GM15510 (cell line): ENCODE measurements around the gene ACD.

ENCODE experiments used
- POLR2A ChIP-seq: IDR thresholded peaks from 3 replicates; pipeline ENCODE4 v1.6.1; 2011; ENCODE audit warnings: borderline replicate concordance; ENCODE audit not compliant: insufficient read length; ENCODE audit errors: extremely low read depth

Gene ACD

DNA sequence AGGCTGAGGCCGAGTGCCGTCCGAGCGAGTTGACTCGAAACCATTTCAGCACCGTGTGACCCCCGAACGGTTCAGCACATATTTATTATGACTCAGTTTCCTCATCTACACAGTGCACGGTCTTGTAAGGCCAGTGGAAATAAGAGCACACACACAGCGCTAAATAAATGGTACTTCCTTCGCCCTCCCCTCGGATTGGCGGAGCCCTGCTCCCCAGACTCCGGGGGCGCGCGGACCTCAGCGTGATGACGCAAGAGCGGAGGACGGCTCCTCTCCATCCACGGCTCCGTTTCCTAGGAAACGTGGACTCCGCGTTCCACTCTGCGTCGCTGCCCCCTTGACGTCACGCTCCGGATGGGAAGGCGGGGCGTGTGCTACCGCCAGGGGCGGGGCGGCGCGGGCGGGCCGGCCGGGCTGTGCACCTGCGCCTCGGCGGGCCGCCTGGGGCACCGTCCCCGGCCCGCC, 536 bp upstream of the ACD start, which contains the start of gene PARD6A:
TSS of gene PARD6A (plus strand) at position 397 of the 465 bp plus-strand sequence. CDS start 79 bp downstream, outside the sequence.
- no peak for TF ChIP-seq POLR2A

- no peak for TF ChIP-seq POLR2A
These were observed 998 bp downstream of the ACD start for GRCh38 chr16:67658849-67659674.

- TF ChIP-seq POLR2A = no peak
These were observed 2.1 kb downstream of the ACD start for GRCh38 chr16:67657751-67658518.

GRCh38 chr16:67657017-67657608, 2.9 kb downstream of the ACD start:
- TF ChIP-seq POLR2A = no peak

DNA sequence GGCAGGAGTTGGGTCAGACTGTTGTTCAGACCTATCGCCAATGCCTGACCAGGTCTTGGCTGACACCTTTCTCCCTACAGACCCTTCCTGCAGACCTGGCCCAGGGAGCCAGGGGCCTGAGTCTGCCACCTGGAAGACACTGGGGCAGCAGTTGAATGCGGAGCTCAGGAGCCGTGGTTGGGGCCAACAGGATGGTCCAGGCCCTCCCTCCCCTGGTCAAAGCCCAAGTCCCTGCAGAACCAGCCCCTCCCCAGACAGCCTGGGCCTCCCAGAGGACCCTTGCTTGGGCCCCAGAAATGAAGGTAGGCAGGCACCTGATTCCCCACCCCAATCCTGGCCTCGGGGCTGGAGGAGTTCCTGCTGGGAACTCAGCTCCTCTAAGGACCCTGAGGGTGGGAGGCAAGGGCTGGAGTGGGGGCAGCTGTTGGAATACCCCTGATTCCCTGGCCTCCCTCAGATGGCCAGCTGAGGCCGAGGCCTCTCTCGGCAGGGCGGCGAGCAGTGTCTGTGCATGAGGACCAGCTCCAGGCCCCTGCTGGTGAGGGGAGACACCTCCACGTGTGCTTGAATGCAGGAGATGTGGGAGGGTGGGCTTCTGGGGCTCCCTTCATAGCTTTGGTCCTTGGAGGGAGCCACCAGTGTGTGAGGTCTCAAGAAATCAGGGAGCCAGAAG, 3.6 kb downstream of the ACD start:
- no peak for TF ChIP-seq POLR2A

- TF ChIP-seq POLR2A = no peak
These were observed 4.7 kb downstream of the ACD start for GRCh38 chr16:67655363-67655762.

- TF ChIP-seq POLR2A = no peak
These were observed 5.6 kb downstream of the ACD start for GRCh38 chr16:67654403-67654911.

- TF ChIP-seq POLR2A = no peak
These were observed 6.2 kb downstream of the ACD start for GRCh38 chr16:67653789-67654402.

DNA sequence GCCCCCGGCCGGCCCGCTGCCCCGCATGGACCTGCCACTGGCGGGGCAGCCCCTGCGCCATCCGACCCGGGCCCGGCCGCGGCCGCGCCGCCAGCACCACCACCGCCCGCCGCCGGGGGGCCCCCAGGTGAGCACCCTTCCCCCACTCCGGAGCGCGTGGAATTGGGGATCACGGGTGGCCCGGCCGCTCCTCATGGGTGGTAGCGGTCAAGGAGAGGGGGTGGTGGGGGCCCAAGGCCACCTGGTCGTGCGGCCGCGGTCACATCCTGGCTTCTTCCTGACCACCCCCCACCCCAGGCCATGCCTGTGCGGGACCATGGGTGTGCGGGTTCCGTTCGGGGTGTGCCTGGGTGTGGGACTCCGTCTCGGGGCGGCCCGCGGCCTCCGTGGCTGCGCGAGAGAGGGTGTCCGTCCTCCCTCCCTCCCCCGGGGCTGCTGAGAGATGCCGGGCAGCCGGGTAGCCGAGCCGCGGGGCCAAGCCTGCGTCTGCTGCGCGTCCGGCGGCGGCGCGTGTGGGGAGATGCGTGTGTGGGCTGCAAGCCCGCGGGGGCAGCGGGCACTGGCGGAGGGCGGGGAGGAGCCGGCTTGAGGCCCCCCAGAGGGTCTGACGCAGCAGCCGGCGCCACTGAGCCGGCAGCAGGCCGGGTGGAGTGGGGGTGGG, 6.8 kb downstream of the ACD start:
- no peak for TF ChIP-seq POLR2A

DNA sequence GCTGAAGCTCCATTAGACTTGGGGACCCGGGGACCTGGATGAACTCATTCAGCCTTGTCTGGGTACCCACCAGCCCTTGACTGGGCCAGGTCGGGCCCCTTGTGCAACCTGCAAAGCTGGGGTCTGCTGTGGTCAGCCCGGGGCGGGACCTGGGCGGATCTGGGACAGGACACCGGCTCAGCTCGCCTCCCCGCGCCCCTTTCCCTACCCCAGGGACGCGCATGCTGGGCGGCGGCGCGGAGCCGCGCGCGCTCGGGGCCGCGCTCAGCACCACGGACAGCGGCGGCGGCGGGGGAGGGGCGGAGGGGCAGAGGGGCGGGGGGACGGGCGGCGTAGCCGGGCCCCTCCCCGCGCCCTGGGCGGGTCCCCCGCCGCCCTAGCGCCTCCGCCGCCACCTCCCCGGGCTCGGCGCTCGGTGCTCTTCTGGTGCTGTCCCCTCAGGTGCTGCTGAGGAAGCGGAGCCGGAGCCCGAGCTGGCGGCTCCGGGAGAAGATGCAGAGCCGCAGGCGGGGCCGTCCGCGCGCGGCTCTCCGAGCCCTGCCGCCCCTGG, 7.4 kb downstream of the ACD start:
- TF ChIP-seq POLR2A = no peak

DNA sequence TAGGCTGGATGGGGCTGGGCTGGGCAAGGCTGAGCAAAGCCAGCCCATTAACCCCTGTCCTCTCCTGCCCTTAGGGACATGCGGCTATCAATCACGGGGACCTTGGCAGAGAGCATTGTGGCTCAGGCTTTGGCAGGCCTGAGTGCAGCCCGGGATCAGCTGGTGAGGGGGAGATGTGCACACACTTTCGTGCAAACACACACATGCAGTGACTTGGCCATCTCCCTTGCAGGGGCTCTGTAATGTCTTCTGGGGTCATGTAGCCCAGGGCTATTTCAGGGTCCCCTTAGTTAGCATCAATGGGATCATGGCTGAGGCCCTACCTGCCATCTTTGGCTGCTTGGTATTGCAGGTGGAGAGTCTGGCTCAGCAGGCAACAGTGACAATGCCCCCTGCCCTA, 8.2 kb downstream of the ACD start:
- TF ChIP-seq POLR2A = no peak

- no peak for TF ChIP-seq POLR2A
These were observed 9.0 kb downstream of the ACD start for GRCh38 chr16:67651039-67651438.

DNA sequence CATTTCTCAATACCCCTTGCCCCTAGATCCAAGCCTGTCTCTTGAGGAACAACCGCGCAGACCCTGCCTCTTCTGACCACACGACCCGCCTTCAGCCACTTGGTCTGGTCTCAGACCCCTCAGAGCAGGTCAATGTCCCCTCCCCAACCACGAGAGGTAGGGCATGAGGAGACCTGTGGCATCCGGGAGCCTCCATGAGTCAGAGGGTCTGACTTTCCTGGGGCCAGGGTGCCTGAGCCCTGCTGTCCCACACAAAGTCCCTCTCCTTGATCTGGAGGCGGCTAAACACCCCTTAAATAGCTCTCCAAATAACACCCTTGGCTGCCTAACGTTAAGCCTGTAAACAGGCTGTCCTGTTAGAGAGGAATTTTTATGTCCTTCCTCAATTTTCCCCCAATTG, 10.0 kb downstream of the ACD start:
- TF ChIP-seq POLR2A = no peak
